NCI-H146 treated with DMSO at 0.1 percent for 48 hours (cell line): Measurements from ENCODE around the gene NDUFS2.
A peak's percentile ranks its signal among the peaks of the same experiment; 100 is the strongest.
"Not testable (repeated sequence)": the region's sequence is repeated elsewhere in the genome, so short reads cannot be mapped to it uniquely, and the experiment has no call there.

Source experiments
- DNase-seq: peaks from one replicate; lab custom pipeline; 2025; ENCODE audit not compliant: unreplicated experiment; lab: John Stamatoyannopoulos, UW

NDUFS2 gene

GRCh38 chr1:161218301-161219077, 16.3 kb downstream of the NDUFS2 start:
- DNase-seq = no peak

GRCh38 chr1:161219078-161219892, 17.1 kb downstream of the NDUFS2 start:
- no peak for DNase-seq

DNA sequence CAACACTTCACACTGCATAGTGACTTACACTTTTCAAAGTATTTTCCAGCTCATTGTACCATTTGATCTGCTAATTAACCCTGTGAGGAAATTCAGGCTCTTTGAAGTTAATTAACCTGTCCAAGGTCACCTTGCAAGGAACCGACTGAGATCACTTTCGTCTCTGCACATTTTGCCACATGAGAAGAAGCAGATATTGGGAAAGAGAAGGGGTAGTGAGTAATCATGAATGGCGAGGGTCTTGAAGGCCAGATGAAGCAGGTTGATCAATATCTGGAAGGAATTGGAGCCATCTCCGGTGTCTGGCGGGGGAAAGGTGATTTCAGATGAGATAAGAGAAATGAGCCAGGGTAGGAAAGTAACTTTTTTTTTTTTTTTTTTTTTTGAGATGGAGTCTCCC, 17.8 kb downstream of the NDUFS2 start:
- DNase-seq = no peak

- no peak for DNase-seq
Measured at GRCh38 chr1:161222175-161223019, 20.2 kb downstream of the NDUFS2 start.

- no peak for DNase-seq
Measured at GRCh38 chr1:161223805-161224694, 21.9 kb downstream of the NDUFS2 start.

DNA sequence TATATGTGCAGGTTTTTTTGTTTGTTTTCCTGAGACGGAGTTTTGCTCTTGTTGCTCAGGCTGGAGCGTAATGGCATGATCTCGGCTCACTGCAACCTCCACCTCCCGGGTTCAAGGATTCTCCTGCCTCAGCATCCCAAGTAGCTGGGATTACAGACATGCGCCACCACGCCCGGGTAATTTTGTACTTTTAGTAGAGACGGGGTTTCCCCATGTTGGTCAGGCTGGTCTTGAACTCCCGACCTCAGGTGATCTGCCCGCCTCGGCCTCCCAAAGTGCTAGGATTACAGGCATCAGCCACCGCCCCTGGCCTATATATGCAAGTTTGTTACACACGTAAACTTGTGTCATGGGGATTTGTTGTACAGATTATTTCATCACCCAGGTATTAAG, 22.5 kb downstream of the NDUFS2 start:
- not testable (repeated sequence) for DNase-seq

DNA sequence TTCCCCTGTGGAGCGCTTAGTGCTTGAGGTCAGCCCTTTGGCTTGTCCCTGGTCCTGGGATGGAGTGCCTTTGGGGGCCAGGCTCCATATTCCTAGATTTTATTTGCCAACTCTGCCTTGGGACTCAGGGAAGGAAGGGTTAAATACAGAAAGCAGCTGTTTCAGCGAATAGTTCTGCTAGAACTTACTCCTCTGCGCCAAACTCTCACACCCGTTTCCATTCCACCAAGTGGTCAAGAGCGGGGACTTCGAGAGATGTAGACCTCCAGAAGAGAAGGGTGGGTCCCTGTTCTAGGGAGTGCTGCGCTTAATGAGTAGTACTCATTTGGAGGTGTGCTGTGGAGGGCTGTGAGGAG, 23.0 kb downstream of the NDUFS2 start:
- DNase-seq = no peak

GRCh38 chr1:161225534-161226319, 23.6 kb downstream of the NDUFS2 start, which contains the start of gene TOMM40L:
Gene TOMM40L, plus strand, starts transcription at chr1:161226060. Its CDS starts 430 bp downstream, at chr1:161226490.
- peak; percentile 95 for DNase-seq

DNA sequence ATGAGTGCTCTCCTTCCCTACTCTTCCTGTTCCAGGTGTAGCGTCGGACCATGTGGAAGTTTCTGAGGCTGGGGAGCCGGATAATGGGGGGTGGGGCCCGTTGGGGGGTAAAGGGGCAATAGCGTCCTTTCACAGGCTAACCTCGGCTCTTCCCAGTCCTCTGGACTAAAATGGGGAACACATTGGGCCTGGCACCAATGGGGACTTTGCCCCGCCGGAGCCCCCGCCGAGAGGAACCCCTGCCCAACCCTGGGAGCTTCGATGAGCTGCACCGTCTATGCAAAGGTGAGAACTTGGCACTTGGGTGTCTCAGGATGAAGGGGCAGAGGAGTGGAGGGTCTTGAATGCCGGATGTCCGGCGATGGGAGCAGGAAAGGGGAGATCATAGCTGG, 24.1 kb downstream of the NDUFS2 start:
- no peak for DNase-seq

DNA sequence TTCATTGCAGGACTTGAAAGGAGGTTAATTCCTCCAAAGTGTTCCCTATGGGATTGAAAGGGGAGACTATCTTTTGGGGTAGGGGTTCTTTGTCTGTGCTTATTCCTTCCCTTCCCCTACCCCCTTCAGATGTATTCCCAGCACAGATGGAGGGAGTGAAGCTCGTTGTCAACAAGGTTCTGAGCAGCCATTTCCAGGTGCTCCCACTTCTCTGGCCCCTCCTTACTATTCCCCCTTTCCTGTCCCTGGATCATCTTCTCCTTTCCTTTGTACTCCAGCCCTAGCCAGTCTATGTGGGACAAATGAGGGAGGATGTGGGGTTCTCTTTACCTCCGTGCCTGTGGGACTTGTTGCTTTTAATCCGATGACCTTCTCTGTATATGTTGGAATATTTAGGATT, 24.6 kb downstream of the NDUFS2 start:
- no peak for DNase-seq

DNA sequence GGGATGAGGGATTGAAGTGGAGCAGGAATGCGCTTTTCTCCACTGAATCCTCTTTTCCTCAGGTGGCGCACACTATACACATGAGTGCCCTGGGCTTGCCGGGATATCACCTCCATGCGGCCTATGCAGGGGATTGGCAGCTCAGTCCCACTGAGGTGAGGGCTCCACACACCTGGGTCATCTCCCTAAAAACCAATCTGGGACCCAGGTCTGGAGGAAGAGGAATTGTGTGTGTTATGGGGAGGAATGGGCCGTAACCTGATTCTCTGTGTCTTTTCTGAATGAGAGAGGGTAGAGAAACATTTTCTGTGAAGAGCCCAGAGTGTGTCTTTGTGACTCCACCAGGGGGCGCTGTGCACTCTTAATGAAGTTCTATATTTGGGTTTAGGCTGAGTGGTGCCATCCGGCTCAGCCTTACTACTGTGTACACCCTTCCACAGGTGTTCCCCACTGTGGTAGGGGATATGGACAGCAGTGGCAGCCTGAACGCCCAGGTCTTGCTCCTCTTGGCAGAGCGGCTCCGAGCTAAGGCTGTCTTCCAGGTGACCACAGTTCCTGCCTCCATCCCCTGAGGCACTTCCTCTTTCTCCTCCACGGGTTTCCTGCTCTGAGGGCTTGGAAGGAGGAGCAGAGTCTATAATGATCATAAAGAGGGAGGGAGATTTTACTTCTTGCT, 25.2 kb downstream of the NDUFS2 start:
- peak; percentile 52 for DNase-seq

DNA sequence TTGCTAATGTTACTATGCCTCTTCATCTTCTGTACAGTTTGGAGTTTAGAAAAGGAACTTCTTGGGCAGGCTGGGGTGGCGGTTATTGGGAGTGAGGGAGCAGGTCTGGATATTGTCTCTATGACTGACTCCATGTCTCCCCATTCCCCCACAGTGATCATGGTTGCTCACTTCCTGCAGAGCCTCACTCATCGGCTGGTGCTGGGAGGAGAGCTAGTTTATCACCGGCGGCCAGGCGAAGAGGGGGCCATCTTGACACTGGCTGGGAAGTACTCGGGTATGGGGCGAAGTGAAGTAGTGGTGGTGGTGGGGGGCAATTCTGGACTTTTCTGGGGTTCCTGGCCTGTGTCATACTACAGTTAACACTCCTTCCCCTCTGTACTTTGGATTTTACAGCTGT, 25.9 kb downstream of the NDUFS2 start:
- no peak for DNase-seq

DNA sequence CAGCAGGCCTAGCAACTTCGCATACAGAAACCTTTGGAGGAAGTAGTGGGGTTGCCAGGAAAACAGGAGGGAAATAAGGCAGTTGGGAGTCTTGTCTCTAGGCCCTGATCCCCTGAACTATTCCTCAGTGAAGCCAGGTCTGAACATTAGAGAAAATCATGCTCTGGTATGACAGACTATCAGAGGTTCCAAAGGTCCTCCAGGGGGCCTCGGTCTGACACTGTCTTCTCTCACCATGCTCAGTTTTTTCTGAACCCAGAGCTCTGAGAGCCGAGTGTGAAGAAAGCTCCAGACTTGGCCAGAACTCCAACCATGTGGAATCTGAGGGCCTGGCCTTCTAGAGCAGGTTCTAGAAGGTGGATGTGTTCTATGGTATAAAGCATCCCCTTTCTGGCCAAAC, 27.7 kb downstream of the NDUFS2 start:
- no peak for DNase-seq

DNA sequence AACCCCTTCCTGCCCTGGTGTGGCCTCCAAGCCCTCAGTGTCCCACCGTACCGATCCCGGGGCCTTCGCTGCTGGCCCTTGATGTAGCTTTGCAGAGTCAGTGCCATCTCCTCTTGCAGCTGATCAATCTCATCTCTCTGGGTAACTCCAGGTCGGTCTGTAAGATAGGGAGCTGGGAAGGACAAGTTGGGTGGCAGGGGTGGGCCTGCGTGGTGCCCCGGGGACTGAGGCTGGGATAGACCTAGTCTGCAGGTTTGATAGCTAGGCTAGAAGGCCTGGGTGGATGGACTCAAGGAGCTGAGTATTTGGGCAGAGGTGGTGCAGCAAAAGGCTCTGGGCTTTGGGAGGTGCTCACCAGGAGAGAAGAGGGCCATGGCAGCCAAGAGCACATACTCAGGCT, 28.6 kb downstream of the NDUFS2 start:
- no peak for DNase-seq

DNA sequence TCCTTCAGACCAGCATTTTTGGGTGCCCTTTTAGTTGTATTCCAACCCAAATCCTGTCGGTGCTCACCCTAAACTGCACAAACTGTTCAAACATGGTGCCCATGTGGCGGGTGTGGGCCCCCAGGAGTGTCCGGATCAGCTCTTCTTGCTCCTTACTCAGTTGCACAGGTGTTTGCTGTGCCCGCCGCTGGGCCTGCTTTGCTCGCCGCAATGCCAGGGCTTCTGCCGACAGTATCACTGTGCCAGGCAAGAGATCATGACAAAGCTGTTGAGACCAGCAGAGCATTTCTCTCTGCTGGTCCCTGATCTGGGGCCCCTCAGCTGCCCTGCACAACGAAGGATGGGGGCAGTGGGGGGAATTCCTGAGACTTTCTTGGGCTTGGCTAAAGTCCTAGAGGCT, 30.9 kb downstream of the NDUFS2 start:
- no peak for DNase-seq

DNA sequence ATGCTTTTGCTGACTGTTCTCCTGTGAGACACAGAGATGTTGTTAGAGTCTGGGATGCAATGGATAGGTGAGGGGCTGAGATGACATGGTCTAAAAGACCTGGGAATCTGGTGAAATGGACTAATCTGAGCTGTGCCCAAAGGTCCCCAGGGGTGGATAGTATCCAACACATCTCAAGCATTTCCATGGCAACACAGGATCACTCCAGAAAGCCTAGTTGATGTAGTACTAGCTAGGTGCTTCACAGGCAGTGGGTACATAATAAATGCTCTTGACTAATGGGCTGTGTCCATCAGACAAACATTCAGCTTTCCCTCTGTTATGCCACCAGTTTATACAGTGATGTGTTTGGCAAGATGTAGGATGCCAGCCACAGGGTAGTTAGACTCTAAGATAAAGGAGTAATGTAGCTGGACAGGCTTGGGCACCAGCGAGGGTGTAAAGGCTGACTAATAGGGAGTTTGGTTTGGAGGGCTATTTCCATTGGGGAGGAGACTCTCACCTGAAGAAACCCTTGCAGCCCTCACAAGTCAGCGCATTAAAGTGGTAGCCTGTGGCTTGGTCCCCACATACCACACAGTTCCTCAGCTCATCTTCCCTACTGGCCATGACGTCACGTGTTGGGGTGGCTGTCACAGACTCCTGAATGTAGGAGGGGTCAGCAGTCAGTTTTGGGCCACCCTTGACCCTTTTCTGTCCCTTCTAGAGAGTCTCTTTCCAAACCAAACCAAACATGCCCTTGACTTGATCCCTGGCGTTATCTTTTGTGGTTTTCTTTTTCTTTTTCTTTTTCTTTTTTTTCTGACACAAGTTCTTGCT, 34.0 kb downstream of the NDUFS2 start:
- DNase-seq = no peak

DNA sequence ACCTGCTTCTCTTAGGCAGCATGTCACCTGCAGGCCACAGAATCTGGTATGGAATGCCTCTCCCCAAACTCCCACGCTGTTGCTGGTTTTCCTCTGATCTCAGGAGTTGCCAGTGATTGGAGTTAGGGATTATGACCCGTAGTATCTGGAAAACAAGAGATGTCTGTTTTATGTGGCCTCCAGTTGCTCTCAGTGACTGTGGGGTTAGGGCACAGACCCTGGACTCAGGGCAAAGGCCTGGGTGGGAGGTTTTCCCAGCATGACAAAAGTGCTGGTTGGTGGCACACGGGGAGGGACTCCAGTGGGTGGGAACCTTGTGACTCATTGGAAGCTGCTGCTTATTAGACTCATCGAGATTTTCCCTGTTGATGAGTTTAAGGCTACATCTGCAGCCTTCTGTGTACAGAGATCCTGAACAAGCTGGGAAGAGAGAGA, 35.9 kb downstream of the NDUFS2 start, which contains the start of gene NR1I3:
NR1I3 (minus strand) TSS at position 165 of the 435 bp plus-strand sequence. CDS start 1,638 bp downstream, outside the sequence.
- no peak for DNase-seq

- DNase-seq = no peak
Measured at GRCh38 chr1:161241682-161242081, 39.5 kb downstream of the NDUFS2 start.
